NCI-H2227 treated with DMSO at 0.1 percent for 48 hours (cell line): ENCODE measurements around the gene DGCR8.

Experiments
- DNase-seq: peaks from one replicate; lab custom pipeline; 2025; lab: John Stamatoyannopoulos, UW

DGCR8 gene

GRCh38 chr22:20137671-20138416, 57.8 kb downstream of the DGCR8 start:
- no peak for DNase-seq

- DNase-seq = no peak
These were observed 58.3 kb downstream of the DGCR8 start for GRCh38 chr22:20138417-20138738.

DNA sequence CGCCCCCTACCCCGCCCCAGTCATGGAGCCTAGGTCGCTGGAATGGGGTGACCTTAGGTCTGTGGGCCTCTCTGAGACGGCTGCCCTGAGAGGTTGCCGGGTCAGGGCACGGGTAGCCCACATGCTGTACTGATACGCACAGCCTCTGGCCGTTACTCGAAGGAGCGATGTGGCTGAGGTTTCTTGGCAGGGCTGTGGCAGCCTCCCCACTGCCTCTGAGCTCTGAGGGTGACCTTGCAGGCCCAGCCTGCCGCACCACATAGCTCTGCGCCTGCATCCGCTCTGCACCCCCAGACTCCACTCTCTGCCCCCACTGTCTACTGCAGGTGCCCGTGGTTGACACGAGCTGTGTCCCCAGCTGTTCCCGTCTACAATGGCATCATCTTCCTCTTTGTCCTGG, 58.8 kb downstream of the DGCR8 start:
- no peak for DNase-seq

- DNase-seq = no peak
These were observed 59.5 kb downstream of the DGCR8 start for GRCh38 chr22:20139391-20140106.

GRCh38 chr22:20140107-20140445, 60.0 kb downstream of the DGCR8 start:
- DNase-seq = no peak

DNA sequence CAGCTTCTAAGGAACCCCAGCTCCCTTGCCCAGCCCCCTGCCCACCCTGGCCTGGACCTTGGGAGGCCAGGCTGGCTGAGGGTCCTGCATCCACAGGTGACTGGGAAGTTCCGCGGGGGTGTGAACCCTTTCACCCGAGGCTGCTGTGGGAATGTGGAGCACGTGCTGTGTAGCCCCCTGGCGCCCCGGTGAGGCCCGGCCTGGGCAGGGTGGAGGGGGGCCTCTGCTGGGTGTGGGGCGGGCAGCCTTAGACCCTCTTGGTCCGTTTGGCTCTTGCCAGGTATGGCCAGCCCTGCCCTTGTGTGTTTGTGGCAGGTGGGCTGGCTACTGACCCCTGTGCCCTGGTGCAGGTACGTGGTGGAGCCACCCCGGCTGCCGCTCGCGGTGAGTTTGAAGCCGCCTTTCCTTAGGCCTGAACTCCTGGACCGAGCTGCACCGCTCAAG, 60.5 kb downstream of the DGCR8 start:
- DNase-seq = no peak

DNA sequence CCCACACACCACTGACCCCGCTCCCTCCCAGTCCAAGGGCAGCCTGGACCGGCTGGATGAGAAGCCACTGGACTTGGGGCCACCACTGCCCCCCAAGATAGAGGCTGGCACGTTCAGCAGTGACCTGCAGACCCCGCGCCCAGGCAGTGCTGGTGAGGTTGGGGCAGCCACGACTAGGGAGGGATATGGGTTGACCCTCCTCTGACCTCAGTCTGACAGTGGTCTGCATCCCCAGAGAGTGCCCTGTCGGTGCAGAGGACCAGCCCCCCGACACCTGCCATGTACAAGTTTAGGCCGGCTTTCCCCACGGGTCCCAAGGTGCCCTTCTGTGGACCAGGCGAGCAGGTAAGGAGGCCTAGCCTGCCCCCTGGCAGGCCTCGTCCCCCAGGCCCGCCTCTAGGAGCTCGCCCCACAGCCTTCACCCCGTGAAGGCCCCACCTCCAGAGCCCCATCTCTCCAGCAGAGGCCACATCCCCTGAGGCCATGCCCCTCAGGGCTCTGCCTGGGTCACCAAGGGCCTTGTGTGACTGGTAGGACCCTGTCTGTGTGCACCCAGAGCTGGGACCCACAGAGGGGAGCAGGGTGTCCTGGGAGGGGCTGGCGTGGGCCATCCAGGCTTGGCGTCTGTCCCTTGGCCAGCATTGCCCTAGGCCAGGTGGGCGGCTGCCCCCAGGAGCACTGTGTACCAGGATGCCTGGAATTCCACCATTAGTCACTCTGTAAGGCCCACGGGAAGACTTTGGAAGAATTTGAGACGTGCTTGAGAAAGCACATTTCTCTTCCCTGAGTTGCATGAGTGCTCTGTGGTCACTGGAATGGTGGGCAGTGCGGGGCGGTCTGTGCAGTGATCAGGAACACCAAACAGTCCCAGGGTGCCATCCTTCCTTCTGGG, 61.4 kb downstream of the DGCR8 start:
- no peak for DNase-seq

GRCh38 chr22:20142711-20143621, 62.9 kb downstream of the DGCR8 start:
- no peak for DNase-seq

DNA sequence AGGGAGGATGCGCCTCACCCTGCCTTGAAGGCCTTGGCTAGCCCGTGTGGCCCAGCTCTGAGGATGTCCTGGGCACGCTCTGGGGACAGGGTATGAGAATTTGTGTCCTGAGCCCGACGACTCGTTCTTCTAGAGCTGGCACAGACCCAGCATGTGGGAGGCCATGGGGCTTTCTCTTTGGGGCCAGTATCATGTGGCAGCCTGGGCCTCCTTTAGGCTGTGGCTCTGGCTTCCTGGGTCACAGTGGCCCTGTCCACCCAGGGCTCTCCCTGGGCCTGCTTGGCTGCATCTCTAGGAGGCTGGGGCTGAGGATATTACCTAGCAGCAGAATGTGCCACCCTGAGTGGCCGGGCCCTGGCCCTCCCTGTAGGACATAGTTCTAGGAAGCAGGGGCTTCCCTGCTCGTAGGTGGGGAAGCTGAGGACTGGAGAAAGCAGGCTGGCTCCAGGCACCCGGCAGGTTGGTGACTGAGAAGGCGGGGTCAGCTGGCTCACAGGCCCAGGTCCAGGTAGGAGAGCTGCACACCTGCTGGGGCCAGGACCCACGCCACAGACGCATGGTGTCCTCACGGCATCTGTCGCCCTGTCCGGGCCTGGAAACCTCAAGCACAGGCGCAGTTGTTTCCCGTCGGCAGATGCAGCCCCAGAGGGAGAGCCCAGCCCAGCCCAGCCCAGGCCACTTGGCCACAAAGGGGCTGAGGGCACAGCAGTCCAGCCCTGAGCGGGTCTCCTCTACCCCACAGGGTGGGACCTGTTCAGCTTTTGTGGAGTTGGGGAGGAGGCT, 64.0 kb downstream of the DGCR8 start:
- DNase-seq = no peak

DNA sequence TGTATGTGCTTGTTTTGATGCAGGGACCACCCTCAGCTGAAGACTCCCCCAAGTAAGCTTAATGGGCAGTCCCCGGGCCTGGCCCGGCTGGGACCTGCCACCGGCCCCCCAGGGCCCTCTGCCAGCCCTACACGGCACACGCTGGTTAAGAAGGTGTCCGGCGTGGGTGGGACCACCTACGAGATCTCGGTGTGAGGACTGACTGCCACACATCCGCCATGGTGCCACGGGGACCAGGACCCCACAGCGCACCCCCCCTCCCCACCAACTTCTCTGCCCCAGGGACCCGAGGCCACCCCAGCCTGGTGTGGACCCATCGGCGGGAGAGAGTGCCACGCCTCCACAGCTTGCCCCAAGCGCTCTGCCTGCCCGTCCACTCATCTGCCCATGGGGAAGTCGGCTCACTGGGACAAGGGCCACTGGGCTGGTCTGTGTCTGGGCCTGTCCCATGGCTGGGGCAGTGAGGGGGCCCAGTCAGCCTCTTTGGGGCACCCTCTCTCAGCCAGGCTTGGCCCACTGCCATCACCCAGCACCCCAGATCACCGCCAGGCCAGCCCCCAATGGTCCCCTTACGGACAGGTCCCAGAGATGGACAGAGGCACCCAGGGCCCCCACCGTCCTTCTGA, 65.3 kb downstream of the DGCR8 start:
- no peak for DNase-seq

DNA sequence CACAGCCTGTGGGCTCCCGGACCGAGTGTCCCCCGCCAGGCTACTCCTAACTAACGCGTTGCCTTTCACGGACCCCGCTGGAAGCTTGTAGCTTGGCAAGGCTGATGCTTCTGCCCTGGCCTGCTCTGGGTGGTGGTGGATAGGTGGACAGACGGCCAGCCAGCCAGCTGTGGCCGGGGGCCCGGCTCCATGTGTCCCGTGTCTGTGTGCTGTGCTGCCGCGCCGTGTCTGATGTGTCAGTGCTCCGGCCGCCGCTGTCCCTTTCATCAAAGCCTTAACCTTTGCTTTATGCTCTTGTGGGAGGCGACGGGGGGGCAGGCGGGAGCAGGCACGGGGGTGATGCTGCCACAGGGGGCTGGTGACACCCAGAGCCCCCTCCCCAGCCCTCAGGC, 65.8 kb downstream of the DGCR8 start:
- no peak for DNase-seq

GRCh38 chr22:20146777-20147176, 66.7 kb downstream of the DGCR8 start:
- DNase-seq = no peak

DNA sequence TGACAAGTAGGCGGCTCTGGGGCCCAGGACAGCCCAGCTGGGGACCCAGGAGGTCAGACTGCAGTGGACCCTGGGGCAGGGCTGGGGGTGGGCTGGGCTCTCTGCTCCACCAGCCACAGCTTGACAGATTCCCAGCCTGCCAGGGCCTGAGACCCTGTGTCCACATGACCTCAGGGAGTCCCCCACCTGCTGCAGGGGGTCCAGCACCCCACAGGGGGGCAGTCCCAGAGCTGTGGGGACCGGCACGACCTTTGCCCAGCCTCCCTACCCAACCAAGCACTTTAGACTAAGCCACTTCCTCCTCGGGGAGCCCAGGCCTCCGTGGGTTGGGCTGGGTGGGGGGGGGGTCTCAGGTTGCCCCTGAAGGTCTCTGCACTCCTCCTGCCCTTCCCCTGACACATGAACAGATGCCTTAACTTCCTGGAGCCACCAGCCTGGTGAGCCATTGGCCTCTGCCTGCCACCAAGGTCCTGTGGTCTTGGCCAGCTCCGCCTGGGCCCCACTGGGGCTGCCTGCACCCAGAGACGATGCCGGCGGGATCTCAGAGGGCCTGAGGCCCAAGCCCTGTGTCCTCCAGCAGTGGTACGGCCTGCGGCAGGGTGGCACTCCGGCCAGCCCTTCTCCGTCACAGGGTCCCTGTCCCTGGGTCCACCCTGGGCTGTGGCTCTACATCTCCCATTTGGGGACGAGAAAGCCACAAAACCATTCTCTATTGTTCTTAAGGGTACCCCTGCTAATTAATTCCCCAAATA, 67.4 kb downstream of the DGCR8 start:
- no peak for DNase-seq

GRCh38 chr22:20148414-20148813, 68.4 kb downstream of the DGCR8 start:
- no peak for DNase-seq

DNA sequence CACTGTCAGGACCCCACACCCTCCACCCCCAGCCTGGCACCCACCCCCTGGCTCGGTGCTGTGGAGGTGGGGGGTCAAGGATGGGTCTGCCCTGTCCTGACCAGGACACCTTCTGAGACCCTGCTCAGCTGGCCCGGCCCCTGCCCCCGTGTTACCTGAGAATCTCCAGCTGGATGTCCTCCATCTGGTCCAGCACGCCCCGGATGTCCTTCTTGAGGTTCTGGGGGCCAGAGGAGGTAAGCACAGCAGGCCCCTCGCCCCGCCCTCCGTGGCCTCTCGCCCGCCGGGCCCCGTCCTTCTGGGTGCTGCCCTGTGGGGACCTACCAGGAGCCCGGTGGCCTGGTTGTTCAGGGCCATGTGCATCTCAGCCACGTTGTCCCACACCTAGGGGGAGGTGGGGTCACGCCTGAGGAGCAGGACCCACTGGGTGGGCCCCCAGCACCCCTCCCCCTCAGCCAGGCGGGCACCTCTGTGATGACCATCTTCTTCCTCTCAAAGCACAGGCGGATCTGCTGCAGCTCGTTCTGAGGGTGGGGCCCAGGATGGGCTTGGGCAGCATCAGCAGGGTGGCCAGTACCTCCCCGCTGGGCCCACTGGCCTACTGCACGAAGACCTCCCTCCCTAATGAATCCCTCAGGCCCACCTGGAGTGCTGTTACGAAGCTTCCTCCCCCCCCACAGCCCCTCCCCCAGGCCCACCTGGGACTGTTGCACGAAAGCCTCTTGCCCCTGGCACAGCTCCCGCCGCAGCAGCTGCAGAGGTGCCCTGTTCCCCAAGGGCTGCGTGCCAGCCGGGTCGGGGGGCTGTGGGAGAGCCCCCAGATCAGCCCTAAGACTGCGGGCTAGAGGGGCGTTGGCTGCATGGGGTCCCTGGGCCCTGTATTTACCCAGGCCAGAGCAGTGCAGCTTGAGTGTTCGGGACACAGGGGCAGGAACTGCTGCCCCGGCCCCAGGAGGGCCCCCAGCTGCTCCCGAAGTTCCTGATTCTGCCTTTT, 69.5 kb downstream of the DGCR8 start:
- DNase-seq = no peak

DNA sequence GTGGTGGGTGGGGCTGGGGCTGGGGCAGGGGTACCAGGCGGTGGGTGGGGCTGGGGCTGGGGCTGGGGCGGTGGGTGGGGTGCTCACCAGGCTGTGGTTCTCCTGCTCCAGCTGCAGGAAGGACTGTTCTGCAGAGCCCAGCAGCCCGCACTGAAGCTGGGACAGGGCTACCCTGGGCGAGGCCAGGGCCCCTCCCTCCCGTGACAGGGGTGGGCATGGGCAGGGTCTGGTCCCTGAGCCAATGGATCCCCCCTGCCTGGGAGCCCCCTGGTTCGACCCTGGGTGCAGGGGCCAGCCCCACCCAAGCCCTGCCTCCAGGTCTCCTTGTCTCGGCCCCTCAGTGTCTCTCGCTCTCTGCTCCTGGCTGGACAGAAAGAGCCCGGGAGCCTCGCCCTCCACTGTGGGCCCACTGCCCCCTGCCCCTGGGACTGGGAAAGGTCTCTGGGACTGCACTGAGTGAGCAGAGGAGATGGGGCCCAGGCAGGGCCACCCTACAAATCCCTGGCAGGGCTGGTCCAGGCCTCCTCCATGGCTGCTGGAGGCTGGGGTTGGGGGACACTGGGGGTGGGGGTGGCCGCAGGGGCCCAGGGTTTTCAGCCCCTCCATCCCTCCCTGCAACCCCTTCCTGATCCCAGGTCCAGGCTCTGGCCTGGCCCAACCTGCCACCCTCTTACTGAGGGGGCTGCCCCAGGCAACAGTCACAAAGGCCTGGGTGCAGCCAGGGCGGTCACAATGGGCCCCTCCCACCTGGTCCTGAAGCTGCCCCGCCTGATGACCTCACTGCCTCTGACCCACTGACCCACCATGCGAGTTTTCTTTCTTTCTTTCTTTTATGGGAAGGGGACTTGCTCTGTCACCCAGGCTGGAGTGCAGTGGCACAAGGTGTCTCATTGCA, 70.6 kb downstream of the DGCR8 start, which contains the start of gene CCDC188:
CCDC188 (minus strand) TSS at position 675 of the 895 bp plus-strand sequence; CDS start at position 606, 69 bp downstream.
- DNase-seq = no peak

- DNase-seq = no peak
These were observed 71.2 kb downstream of the DGCR8 start for GRCh38 chr22:20151276-20151588.
